ENCODE results near the gene ZRANB1. TPM values are rescaled to one million over a fixed set of nuclear protein-coding genes. Genes with fewer than 3 reads are reported as not detected.
"Not testable (repeated sequence)": the region's sequence is repeated elsewhere in the genome, so short reads cannot be mapped to it uniquely, and the experiment has no call there.

ZRANB1 gene
- total RNA-seq, 1 experiment from 2014 or later: 29.1 TPM

DNA sequence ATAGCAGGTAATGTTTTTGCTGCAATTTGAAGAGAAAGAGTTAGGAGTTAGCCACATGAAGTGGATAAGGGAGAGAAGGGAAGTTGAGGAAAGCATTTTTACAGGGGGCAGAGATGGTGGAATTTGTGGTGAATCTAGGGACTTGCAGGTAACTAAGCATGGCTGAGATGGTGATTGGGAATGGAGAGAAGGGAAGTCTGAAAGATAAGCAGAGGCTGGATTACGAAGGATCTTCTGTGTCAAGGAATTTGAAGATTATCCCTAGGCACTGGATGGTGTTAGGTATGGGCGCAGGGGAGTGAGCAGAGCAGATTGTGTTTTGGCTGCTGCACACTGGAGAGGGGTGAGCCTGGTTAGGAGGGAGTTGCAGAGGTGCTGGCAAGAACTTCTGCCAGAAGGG lies 25.3 kb downstream of the ZRANB1 start:
- Histone ChIP-seq H3K27me3 (no peaks in the 10 kb centered on the region), H3K27ac (no peak overlapping the region), H3K9me3 (replicated peaks) (no peaks in the 10 kb centered on the region), H3K4me3 (no peak overlapping the region), H3K36me3 (peaks cover 6% of the 10 kb centered on the region), H3K4me1 (no peaks in the 10 kb centered on the region)
- DNase-seq: no peak

DNA sequence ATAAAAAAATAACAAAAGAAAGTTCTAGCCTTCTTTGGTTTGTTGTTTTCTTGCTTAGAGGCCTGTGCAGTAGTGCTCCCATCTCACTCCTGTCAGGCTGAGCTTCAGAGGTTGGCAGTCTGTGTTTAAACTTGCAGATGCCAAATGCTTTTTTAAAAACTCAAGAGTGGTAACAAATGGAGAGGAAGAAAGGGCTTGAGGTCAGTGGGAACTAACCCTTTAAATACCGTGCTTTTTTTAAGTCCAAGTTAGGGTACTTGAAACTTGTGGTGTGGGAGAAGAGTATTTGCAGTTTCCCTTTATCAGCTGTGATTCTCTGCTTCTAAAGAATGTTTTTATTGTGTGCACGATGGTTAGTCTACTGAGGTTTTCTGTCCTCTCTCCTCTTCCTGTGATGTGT lies 29.4 kb downstream of the ZRANB1 start:
- Histone ChIP-seq H3K27ac (no peak overlapping the region), H3K4me3 (no peak overlapping the region), H3K4me1 (no peaks in the 10 kb centered on the region), H3K27me3 (no peaks in the 10 kb centered on the region), H3K36me3 (peaks cover 20% of the 10 kb centered on the region), H3K9me3 (replicated peaks) (no peaks in the 10 kb centered on the region)
- no peak for DNase-seq

DNA sequence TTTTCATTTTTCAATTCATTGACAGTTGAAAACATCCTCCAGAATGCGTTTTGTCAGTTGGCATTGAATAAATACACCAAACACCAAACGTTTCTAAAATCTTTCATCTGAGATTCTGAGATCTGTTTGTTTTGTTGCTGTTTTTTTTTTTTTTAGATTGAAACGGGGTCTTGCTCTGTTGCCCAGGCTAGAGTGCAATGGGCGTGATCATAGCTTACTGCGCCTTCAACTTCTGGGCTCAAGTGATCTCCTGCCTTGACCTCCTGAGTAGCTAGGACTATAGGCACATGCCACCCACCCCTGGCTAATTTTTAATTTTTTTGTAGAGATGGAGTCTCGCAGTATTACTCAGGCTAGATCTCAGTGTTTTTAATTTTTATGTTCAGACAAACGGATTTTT lies 30.7 kb downstream of the ZRANB1 start:
- no peak for DNase-seq
- Histone ChIP-seq H3K9me3 (replicated peaks) (no peaks in the 10 kb centered on the region), H3K4me3 (no peak overlapping the region), H3K4me1 (no peaks in the 10 kb centered on the region), H3K27me3 (no peaks in the 10 kb centered on the region), H3K27ac (no peak overlapping the region), H3K36me3 (peaks cover 20% of the 10 kb centered on the region)

DNA sequence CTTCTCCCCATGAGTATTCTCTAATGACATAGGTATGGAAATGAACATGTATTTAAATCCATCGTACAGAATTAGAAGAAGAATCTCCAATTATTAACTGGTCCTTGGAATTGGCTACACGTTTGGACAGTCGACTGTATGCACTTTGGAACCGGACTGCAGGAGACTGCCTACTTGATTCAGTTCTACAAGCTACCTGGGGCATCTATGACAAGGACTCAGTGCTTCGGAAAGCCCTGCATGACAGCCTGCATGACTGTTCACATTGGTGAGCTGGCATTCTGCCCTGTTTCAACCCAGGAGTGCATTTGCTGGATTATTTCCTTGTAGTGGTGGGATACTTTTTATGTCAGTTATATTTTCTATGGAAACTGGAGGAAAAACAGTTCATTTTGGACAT lies 32.2 kb downstream of the ZRANB1 start:
- Histone ChIP-seq H3K27me3 (no peaks in the 10 kb centered on the region), H3K36me3 (peaks cover 20% of the 10 kb centered on the region), H3K27ac (no peak overlapping the region), H3K4me1 (no peaks in the 10 kb centered on the region), H3K9me3 (replicated peaks) (no peaks in the 10 kb centered on the region), H3K4me3 (no peak overlapping the region)
- DNase-seq: no peak

DNA sequence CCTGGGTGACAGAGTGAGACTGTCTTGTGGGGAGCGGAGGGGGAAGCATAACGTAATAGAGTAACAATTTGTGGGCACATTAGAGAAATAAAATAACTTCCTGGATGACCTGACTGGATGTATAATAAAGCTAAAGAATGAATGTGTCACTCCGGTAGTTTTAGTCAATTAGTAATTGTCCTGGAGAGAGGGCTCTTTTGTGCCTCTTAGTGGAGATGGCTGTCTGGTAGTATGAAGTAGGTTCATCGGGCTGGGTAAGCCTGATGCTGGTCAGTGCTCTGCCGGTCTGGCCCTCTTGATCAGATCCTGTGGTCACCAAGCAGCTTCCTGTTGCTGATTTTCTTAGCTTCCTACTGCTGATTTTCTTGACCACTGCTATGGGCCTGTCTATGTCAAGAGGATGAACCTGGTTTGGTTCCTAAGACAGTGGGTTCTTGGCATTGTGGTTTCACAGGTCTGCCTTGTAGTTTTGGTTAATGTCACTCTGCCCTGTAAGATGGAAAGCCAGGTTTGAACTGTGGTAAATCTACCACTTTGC lies 34.1 kb downstream of the ZRANB1 start:
- Histone ChIP-seq H3K36me3 (peaks cover 20% of the 10 kb centered on the region), H3K9me3 (replicated peaks) (no peaks in the 10 kb centered on the region), H3K4me1 (no peaks in the 10 kb centered on the region), H3K4me3 (no peak overlapping the region), H3K27me3 (no peaks in the 10 kb centered on the region), H3K27ac (no peak overlapping the region)
- DNase-seq: no peak

DNA sequence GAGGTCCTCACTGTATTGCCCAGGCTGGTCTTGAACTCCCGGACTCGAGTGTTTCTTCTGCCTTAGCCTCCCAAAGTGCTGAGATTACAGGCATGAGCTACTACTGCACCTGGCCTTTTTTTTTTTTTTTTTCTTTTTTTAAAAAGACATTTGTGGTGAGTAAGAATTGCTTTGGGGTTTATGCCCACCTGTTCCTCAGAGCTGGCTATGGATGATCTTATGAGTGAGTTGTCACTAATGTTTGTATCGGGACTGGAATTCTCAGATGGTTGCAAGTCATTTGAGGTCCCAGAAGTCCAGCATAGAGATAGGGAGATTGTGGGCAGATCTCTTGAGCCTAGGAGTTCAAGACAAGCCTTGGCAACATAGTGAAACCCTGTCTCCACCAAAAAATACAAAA lies 35.2 kb downstream of the ZRANB1 start:
- no peaks in the 10 kb centered on the region for H3K4me1 ChIP-seq
- peak in 1 of 2 experiments; percentile 32 for DNase-seq
- peaks cover 23% of the 10 kb centered on the region for H3K36me3 ChIP-seq
- H3K4me3 ChIP-seq: no peak overlapping the region
- no peaks in the 10 kb centered on the region for H3K27me3 ChIP-seq
- no peaks in the 10 kb centered on the region for H3K9me3 ChIP-seq (replicated peaks)
- no peak overlapping the region for H3K27ac ChIP-seq

DNA sequence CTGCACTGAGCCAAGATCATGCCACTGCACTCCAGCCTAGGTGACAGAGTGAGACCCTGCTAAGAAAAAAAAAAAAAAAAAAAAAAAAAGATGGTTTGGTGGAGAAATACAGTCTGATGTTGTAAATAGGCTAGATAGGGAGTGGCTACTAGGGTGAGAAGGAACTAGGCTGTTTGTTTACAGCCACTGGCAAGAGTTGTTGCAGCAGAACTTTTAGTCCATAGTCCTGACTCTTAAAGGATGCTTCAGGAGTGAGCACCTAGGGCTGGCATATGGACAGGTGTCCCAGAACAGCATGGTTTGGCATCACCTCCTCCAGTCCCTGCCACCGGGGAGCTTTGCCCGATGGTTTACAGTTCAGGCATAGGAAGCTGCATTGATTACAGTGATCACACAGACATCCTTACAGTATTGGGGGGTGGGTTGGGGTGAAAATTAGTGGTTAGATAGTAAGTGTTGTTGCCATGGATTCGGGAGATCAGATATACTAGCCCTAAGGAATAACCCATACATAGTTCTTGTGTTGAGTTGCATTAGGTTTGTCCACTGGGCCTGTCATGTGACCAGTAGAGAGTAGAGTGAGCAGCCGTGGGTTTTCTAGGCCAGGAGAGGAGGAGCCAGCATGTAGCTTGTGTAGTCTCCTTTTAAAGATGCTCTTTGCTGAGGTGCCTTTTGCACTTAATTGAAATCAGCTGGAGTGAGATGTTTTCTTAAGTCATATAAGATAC lies 35.9 kb downstream of the ZRANB1 start:
- peaks cover 28% of the 10 kb centered on the region for H3K36me3 ChIP-seq
- H3K4me3 ChIP-seq: no peak overlapping the region
- H3K27ac ChIP-seq: no peak overlapping the region
- H3K27me3 ChIP-seq: no peaks in the 10 kb centered on the region
- H3K4me1 ChIP-seq: no peaks in the 10 kb centered on the region
- no peaks in the 10 kb centered on the region for H3K9me3 ChIP-seq (replicated peaks)
- DNase-seq: no peak

DNA sequence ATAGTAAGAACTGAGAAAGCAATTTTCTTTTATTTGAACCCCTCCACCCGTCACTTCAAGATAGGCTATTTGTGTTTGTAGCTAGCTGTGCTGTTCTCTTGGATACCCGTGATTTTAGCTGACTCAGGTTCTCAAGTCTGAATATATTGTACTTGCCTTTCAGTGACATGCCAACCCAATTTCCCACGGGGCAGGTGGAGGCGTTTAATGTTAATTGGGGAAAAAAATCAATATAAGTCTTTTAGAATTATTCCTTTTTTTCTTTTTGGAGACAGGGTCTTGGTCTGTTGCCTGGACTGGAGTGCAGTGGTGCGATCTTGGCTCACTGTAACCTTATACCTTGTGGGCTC lies 36.4 kb downstream of the ZRANB1 start:
- DNase-seq: no peak
- H3K27ac ChIP-seq: no peak overlapping the region
- H3K9me3 ChIP-seq (replicated peaks): no peaks in the 10 kb centered on the region
- H3K27me3 ChIP-seq: no peaks in the 10 kb centered on the region
- H3K36me3 ChIP-seq: peaks cover 26% of the 10 kb centered on the region
- no peaks in the 10 kb centered on the region for H3K4me1 ChIP-seq
- H3K4me3 ChIP-seq: no peak overlapping the region

DNA sequence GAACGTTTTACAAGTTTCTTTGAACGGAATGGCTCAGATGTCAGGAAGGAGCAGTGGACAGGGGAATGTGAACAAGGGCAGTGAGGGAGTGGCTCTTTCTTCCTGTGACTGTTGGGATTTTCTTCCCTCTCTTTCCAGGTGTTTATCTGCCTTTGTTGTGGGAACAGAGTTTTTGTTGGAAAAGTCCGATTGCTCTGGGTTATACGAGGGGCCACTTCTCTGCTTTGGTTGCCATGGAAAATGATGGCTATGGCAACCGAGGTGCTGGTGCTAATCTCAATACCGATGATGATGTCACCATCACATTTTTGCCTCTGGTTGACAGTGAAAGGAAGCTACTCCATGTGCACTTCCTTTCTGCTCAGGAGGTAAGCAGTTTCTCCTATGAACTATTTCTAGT lies 41.4 kb downstream of the ZRANB1 start:
- DNase-seq: no peak
- Histone ChIP-seq H3K27me3 (no peaks in the 10 kb centered on the region), H3K36me3 (peaks cover 53% of the 10 kb centered on the region), H3K4me3 (no peak overlapping the region), H3K9me3 (replicated peaks) (no peaks in the 10 kb centered on the region), H3K4me1 (no peaks in the 10 kb centered on the region), H3K27ac (no peak overlapping the region)

DNA sequence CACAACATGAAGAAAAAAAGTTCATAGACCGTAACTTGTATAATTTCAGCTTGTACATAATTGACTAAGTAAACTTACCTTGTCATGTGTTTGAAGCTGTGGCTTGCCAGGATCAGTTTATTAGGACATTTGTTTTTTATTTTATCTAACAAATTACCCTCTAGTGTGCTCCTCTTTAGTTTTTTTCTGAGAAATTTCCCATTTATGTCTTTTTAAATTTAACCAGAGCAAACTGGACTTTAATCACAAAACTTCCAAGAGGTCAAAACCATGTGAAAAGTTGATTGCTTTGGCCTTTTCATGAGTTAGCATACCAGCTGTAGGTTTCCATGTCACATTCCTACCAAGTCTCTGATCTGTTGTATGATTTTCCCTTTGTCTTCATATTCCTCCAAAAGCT lies 42.5 kb downstream of the ZRANB1 start:
- no peaks in the 10 kb centered on the region for H3K27me3 ChIP-seq
- no peaks in the 10 kb centered on the region for H3K9me3 ChIP-seq (replicated peaks)
- no peaks in the 10 kb centered on the region for H3K4me1 ChIP-seq
- H3K36me3 ChIP-seq: peaks cover 55% of the 10 kb centered on the region
- H3K27ac ChIP-seq: no peak overlapping the region
- no peak overlapping the region for H3K4me3 ChIP-seq
- no peak for DNase-seq

DNA sequence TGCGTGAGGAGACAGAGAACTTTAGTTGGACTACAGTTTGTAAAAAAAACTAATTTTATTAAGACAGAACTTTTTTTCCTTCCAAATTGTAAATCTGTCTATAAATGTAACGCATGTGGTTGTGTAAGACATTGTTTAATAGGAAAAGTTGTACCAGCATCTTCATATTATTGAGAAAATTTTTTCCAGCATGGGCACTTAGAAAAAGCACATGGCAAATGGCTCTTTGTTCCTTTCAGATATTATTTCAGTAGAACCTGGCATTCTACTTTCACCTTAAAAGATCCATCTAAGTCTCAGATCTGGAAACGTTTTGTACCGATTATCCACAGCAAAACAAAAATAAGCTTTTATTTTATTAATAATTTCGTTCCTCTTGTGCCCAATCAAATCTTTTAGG lies 43.2 kb downstream of the ZRANB1 start:
- H3K9me3 ChIP-seq (replicated peaks): no peaks in the 10 kb centered on the region
- H3K27ac ChIP-seq: no peak overlapping the region
- H3K36me3 ChIP-seq: peaks cover 61% of the 10 kb centered on the region
- no peak for DNase-seq
- H3K4me1 ChIP-seq: no peaks in the 10 kb centered on the region
- no peaks in the 10 kb centered on the region for H3K27me3 ChIP-seq
- H3K4me3 ChIP-seq: no peak overlapping the region

DNA sequence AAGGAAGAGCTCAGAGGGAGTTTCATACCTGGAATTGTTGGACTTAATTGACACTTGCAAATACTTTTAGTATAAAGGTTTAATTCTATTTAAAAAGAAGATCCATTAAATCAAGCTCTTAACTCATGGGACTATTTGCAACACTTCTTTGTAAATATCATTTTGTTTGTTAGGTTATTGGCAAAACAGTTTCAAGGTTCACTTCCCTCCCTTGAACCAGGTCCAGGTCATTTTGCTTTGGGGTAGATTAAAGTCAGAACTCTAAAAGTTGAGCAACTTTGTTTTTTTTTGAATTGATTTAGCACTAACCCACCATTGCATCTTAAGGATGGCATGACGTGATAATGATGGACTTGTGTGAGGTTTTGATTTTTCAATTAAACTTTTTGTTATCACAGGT lies 45.9 kb downstream of the ZRANB1 start:
- no peak overlapping the region for H3K4me3 ChIP-seq
- H3K4me1 ChIP-seq: no peaks in the 10 kb centered on the region
- no peak overlapping the region for H3K27ac ChIP-seq
- H3K27me3 ChIP-seq: no peaks in the 10 kb centered on the region
- DNase-seq: no peak
- H3K9me3 ChIP-seq (replicated peaks): no peaks in the 10 kb centered on the region
- peaks cover 71% of the 10 kb centered on the region for H3K36me3 ChIP-seq

DNA sequence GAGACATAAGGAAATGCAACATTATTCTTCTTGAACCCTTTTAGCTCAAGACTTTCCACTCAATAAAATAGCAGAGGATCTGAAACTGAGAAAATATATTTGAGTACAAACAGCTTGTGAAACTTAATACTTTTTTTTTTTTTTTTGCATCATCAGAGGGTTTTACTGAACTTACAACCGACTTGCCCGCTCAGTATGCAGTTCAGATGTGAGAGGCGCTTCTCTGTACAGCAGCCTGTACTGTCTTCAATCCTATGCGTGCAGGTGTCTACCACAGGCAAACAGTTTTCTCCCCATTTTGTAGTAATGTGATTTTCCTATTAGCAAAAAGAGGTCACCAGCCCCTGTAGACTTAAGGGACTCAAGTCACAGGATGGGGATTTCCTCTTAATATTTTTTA lies 46.8 kb downstream of the ZRANB1 start:
- H3K4me1 ChIP-seq; H3K4me3 ChIP-seq; H3K27me3 ChIP-seq; H3K27ac ChIP-seq; DNase-seq; H3K9me3 ChIP-seq (replicated peaks): not testable (repeated sequence)
- H3K36me3 ChIP-seq: peaks cover 71% of the 10 kb centered on the region

DNA sequence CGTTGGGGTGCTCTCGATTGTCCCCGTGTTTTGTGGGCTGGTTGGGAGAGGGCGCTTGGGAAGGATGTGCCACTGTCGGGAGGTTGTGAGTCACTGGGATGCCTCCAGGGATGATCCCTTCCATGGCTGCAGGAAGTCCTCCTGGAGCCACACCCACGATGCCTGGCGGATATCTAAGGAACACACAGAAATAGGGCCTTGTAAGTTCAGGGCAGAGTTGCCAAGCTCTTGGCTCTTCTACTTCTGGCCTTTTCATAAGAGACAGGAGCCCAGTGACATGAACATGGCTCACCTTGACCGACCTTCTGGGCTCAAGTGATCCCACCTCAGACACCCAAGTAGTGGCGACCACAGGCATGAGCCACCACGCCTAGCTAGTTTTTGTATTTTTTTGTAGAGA lies 47.6 kb downstream of the ZRANB1 start:
- H3K27me3 ChIP-seq: no peaks in the 10 kb centered on the region
- H3K27ac ChIP-seq: no peak overlapping the region
- no peaks in the 10 kb centered on the region for H3K4me1 ChIP-seq
- no peak for DNase-seq
- H3K4me3 ChIP-seq: no peak overlapping the region
- H3K9me3 ChIP-seq (replicated peaks): no peaks in the 10 kb centered on the region
- H3K36me3 ChIP-seq: peaks cover 65% of the 10 kb centered on the region

DNA sequence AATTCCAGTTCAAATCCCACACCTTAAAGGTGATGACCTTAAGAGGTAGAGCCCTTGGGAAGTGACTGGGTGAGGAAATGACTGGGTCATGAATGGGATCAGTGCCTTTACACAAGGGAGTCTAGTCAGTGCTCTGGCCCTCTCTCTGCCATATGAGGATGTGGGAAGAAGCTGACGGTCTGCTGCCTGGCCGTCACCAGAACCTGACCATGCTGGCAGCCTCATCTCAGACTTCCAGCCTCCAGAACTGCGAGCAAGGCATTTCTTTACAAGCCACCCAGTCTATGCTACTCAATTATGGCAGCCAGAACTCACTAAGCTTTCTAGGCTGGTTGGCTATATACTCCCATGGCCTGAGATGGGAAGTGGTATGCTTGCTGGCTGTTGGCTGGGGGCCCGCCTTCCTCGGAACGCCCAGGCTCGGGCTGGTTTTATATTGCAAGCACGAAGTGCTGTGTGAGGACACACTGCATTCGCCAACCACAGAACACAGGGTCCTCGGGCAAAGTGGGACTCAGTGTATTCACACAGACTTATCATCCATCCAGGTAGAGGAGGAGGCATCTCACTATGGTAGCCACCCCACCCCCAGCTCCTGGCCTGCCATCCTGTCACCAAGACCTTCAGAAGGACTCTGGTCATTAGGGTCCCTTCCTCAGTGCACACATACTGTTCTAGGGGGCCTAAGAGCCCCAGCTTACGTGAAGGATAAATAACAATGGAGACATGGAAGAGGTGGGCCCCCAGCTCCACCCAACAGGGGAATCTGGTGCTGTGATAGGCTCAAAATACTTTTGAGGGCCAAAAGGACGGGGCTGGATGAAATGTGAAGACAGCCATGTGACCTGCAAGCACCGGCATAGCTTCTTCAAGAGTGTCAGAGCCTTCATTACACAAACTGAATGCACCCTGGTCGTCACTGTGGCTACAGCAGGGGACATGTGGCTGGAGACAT lies 49.0 kb downstream of the ZRANB1 start:
- Histone ChIP-seq H3K27me3 (no peaks in the 10 kb centered on the region), H3K4me3 (no peak overlapping the region), H3K4me1 (no peaks in the 10 kb centered on the region), H3K9me3 (replicated peaks) (no peaks in the 10 kb centered on the region), H3K36me3 (peaks cover 54% of the 10 kb centered on the region), H3K27ac (no peak overlapping the region)
- no peak for DNase-seq
